Measurements from ENCODE around the gene CLASP2. TPM values are rescaled to one million over a fixed set of nuclear protein-coding genes. Genes with fewer than 3 reads are reported as not detected.
"Not testable (repeated sequence)": the region's sequence is repeated elsewhere in the genome, so short reads cannot be mapped to it uniquely, and the experiment has no call there.

The CLASP2 gene
- total RNA-seq, 1 donor, result 71.8 TPM

- Histone ChIP-seq H3K9me3 (ENCODE audit: low read depth, low read length) (no peaks in the 10 kb centered on the region), H3K4me1 (ENCODE audit: insufficient read depth, low read length) (peaks cover 20% of the 10 kb centered on the region), H3K27me3 (ENCODE audit: insufficient read depth, low read length) (no peaks in the 10 kb centered on the region), H3K4me3 (ENCODE audit: low read length) (peak overlapping the region; percentile 77)
Measured at GRCh38 chr3:33717616-33717865, 513 bp downstream of the CLASP2 start.

- Histone ChIP-seq H3K4me1 (ENCODE audit: insufficient read depth, low read length) (peaks cover 20% of the 10 kb centered on the region), H3K4me3 (ENCODE audit: low read length) (no peak overlapping the region), H3K27me3 (ENCODE audit: insufficient read depth, low read length) (no peaks in the 10 kb centered on the region), H3K9me3 (ENCODE audit: low read depth, low read length) (no peaks in the 10 kb centered on the region)
Measured at GRCh38 chr3:33716227-33716626, 1.8 kb downstream of the CLASP2 start.

- H3K27me3 ChIP-seq (ENCODE audit: insufficient read depth, low read length), result no peaks in the 10 kb centered on the region
- H3K4me1 ChIP-seq (ENCODE audit: insufficient read depth, low read length), result peaks cover 3% of the 10 kb centered on the region
- no peak overlapping the region for H3K4me3 ChIP-seq (ENCODE audit: low read length)
- H3K9me3 ChIP-seq (ENCODE audit: low read depth, low read length), result no peaks in the 10 kb centered on the region
Measured at GRCh38 chr3:33711100-33711499, 7.0 kb downstream of the CLASP2 start.

DNA sequence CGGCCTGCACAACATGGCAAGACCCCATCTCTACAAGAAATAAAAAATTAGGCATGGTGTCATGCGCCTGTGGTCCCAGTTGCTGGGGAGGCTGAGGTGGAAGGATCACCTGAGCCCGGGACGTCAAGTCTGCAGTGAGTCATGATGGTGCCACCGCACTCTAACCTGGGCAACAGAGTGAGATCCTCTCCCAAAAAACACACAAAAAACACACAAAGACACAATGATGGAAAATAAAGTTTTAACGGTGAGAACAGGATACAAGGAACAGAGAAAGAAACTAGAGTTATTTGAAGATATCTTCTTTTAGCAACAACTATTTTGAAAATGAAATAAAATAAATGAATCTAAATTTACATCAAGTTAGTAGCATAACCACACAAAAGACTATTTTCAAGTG is 12.0 kb downstream of the CLASP2 start:
- Histone ChIP-seq H3K4me1 (ENCODE audit: insufficient read depth, low read length) (no peaks in the 10 kb centered on the region), H3K27me3 (ENCODE audit: insufficient read depth, low read length) (no peaks in the 10 kb centered on the region), H3K9me3 (ENCODE audit: low read depth, low read length) (peaks cover 11% of the 10 kb centered on the region), H3K4me3 (ENCODE audit: low read length) (no peak overlapping the region)

DNA sequence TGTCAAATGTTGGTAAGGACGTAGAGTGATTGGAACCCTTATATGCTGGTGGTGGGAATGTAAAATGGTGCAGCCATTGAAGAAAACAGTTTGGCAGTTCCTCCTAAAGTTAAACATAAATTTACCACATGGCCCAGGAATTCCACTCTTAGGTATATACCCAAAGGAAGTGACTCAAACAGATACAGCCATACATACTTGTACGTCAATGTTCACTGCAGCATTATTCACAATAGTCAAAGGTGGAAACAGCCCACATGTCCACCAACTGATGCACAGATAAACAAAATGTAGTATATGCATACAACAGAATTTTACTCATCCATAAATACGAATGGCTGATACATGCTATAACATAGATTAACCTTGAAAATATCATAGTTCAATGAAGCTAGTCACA is 13.2 kb downstream of the CLASP2 start:
- H3K9me3 ChIP-seq (ENCODE audit: low read depth, low read length), result peaks cover 11% of the 10 kb centered on the region
- no peak overlapping the region for H3K4me3 ChIP-seq (ENCODE audit: low read length)
- H3K4me1 ChIP-seq (ENCODE audit: insufficient read depth, low read length), result no peaks in the 10 kb centered on the region
- no peaks in the 10 kb centered on the region for H3K27me3 ChIP-seq (ENCODE audit: insufficient read depth, low read length)

DNA sequence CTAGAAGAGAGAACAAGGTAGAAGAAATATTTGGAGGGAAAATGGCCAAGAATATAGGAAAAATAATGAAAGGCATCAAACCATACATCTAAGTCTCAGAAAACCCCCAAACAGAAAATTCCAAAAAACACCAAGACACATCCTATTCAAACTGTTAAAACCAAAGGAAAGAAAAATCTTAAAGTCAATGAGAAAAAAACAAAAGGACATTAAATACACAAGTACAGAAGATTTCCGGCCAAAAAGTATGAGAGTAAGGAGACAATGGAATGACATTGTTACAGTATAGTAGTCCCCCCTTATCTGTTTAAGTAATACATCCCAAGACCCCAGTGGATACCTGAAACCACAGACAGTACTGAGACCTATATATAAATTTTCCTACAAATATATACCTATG is 18.8 kb downstream of the CLASP2 start:
- Histone ChIP-seq H3K4me3 (ENCODE audit: low read length) (no peak overlapping the region), H3K4me1 (ENCODE audit: insufficient read depth, low read length) (no peaks in the 10 kb centered on the region), H3K9me3 (ENCODE audit: low read depth, low read length) (peaks cover 7% of the 10 kb centered on the region), H3K27me3 (ENCODE audit: insufficient read depth, low read length) (no peaks in the 10 kb centered on the region)

DNA sequence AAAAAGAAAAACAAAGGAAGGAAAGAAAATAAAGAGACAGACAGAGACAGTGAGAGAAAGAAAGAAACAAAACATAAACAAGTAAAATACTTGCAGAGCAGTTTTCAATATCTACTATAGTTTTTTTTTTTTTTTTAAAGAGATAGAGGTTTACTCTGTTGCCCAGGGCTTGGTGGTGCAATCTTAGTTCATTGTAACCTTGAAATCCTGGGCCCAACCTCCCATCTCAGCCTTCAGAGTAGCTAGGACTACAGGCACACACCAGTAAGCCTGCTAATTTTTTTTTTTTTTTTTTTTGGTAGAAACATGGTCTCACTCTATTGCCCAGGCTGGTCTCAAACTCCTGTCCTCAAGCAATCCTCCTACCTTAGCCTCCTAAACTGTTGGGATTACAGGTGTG is 23.1 kb downstream of the CLASP2 start:
- no peaks in the 10 kb centered on the region for H3K9me3 ChIP-seq (ENCODE audit: low read depth, low read length)
- H3K4me1 ChIP-seq (ENCODE audit: insufficient read depth, low read length), result no peaks in the 10 kb centered on the region
- H3K27me3 ChIP-seq (ENCODE audit: insufficient read depth, low read length), result no peaks in the 10 kb centered on the region
- no peak overlapping the region for H3K4me3 ChIP-seq (ENCODE audit: low read length)

- H3K27me3 ChIP-seq (ENCODE audit: insufficient read depth, low read length), result no peaks in the 10 kb centered on the region
- H3K4me3 ChIP-seq (ENCODE audit: low read length), result no peak overlapping the region
- H3K4me1 ChIP-seq (ENCODE audit: insufficient read depth, low read length), result no peaks in the 10 kb centered on the region
- H3K9me3 ChIP-seq (ENCODE audit: low read depth, low read length), result no peaks in the 10 kb centered on the region
Measured at GRCh38 chr3:33690341-33690740, 27.7 kb downstream of the CLASP2 start.

DNA sequence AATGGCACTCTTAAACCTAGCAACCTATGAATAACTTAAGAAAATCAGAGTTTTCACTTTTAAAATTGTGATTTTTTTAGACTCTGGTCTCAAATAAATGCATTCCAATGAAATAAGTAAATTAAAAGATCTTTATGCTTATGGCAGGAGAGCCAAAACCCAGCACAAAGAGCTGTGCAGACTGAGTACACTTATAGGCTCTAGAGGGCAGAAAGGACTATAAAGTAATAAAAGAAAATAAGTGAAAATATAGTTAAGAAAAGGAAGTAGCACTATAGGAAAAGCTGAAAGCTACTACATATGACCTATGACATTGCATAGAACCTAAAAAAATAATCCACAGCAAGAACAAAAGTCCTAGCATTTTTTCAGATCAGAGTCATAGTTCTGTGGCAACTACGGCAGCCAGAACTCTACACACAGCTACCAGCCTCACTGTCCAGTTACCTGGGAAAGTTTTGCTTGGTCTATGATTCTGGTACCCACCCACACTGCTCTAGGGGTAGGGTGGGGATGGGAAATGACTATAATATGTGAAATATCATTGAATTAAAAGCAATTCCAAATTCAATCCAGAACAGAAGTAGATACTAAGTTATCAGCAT is 30.5 kb downstream of the CLASP2 start:
- no peak overlapping the region for H3K4me3 ChIP-seq (ENCODE audit: low read length)
- H3K27me3 ChIP-seq (ENCODE audit: insufficient read depth, low read length), result no peaks in the 10 kb centered on the region
- no peaks in the 10 kb centered on the region for H3K9me3 ChIP-seq (ENCODE audit: low read depth, low read length)
- no peaks in the 10 kb centered on the region for H3K4me1 ChIP-seq (ENCODE audit: insufficient read depth, low read length)

DNA sequence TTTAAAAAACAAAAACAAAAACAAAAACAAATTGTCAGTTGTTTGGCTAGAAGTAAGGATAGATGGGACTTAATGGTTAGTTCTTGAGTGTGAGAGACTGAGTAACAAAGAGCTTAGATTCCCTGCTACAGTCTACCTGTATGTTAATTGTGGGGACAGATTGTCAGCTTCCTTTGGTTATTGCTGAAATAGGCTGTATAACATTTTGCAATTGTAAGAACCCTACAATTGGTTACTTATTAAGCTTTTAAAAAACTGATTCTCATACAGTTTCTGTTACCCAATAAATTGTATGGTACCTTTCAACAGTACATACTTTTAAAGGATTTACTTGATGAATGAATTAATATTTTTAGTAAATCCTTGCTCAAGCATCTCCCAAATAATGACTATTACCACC is 35.3 kb downstream of the CLASP2 start:
- Histone ChIP-seq H3K4me3 (ENCODE audit: low read length) (no peak overlapping the region), H3K9me3 (ENCODE audit: low read depth, low read length) (peaks cover 14% of the 10 kb centered on the region), H3K4me1 (ENCODE audit: insufficient read depth, low read length) (no peaks in the 10 kb centered on the region), H3K27me3 (ENCODE audit: insufficient read depth, low read length) (no peaks in the 10 kb centered on the region)

DNA sequence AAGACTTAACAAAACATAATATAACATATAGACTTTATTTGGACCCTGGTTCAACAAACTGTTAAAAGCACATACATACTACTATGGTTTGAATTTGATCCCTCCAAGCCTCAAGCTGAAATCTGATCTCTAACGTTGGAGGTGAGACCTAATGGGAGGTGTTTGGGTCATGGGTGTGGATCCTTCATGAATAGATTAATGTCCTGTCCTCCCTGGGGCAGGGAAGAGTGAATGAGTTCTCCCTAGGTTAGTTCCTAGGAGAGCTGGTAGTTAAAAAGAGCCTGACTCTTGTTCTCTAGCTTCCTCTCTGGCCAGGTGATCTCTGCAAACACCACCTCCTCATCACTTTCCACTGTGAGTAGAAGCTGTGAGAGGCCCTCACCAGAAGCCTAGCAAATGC is 36.4 kb downstream of the CLASP2 start:
- Histone ChIP-seq H3K27me3 (ENCODE audit: insufficient read depth, low read length) (no peaks in the 10 kb centered on the region), H3K4me1 (ENCODE audit: insufficient read depth, low read length) (no peaks in the 10 kb centered on the region)

DNA sequence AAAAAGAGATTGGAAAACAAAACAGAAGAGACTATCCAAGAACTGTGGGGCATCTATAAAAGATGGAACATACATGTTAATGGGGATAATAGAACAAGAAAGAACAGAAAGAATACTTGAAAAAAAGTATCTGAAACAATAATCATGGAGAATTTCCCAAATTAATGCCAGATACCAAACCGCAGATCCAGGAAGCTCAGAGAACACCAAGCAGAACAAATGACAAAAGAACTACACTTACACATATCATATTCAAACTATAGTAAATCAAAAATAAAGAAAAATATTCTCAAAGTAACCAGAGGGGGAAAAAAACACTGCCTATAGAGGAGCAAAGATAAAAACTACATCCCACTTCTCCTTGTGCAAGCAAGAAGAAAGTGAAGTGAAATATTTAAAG is 40.0 kb downstream of the CLASP2 start:
- H3K4me3 ChIP-seq (ENCODE audit: low read length), result no peak overlapping the region
- no peaks in the 10 kb centered on the region for H3K4me1 ChIP-seq (ENCODE audit: insufficient read depth, low read length)
- no peaks in the 10 kb centered on the region for H3K27me3 ChIP-seq (ENCODE audit: insufficient read depth, low read length)
- H3K9me3 ChIP-seq (ENCODE audit: low read depth, low read length), result peaks cover 14% of the 10 kb centered on the region

More for the DNA sequence above, 36.4 kb downstream of the CLASP2 start:
- Histone ChIP-seq H3K9me3 (ENCODE audit: low read depth, low read length) (peaks cover 14% of the 10 kb centered on the region), H3K4me3 (ENCODE audit: low read length) (no peak overlapping the region)

DNA sequence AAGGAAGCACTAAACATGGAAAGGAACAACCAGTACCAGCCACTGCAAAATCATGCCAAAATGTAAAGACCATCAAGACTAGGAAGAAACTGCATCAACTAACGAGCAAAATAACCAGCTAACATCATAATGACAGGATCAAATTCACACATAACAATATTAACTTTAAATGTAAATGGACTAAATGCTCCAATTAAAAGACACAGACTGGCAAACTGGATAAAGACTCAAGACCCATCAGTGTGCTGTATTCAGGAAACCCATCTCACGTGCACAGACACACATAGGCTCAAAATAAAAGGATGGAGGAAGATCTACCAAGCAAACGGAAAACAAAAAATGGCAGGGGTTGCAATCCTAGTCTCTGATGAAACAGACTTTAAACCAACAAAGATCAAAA is 44.6 kb downstream of the CLASP2 start:
- not testable (repeated sequence) for H3K9me3 ChIP-seq (ENCODE audit: low read depth, low read length); H3K4me3 ChIP-seq (ENCODE audit: low read length); H3K27me3 ChIP-seq (ENCODE audit: insufficient read depth, low read length); H3K4me1 ChIP-seq (ENCODE audit: insufficient read depth, low read length)

DNA sequence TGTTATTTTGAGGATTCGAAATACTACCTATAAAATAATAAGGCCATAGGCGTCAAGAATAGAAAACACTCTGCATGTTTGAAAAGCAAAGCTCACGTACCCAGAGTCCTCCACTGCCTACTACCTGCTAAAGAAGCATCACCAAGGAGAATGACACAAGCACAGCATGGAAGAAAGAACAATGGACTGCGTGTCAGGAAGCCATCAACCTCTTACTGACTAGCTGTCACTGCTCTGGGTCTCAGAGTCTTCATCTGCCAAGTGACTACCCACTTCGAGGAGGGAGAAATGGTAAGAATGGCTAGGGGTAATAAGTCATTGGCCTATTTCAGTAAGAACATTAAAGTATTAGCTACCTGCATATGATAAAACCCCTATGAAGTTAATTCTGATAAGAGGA is 49.4 kb downstream of the CLASP2 start:
- H3K4me3 ChIP-seq (ENCODE audit: low read length), result no peak overlapping the region
- H3K9me3 ChIP-seq (ENCODE audit: low read depth, low read length), result no peaks in the 10 kb centered on the region
- H3K4me1 ChIP-seq (ENCODE audit: insufficient read depth, low read length), result peaks cover 10% of the 10 kb centered on the region
- H3K27me3 ChIP-seq (ENCODE audit: insufficient read depth, low read length), result no peaks in the 10 kb centered on the region

DNA sequence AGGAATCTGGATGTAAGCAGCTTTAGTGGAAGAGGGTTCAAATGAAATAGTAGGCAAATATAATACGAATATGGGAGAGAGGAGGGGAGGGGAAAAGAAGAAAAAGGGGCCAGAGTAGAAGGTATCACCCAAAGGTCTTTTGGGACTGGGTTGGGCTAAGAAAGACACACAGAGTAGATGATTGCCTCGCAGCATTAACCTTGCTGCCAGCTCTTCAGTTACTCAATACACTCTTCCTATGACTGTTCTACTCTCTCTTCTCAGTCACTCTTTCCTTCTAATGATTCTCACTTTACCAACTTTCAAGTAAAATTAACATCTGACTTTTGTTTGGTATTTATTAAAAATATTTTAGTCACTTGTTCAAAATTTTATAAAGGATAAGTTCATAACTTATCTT is 52.8 kb downstream of the CLASP2 start:
- Histone ChIP-seq H3K27me3 (ENCODE audit: insufficient read depth, low read length) (no peaks in the 10 kb centered on the region), H3K4me3 (ENCODE audit: low read length) (no peak overlapping the region), H3K9me3 (ENCODE audit: low read depth, low read length) (no peaks in the 10 kb centered on the region)

GRCh38 chr3:33664195-33664594 is 53.9 kb downstream of the CLASP2 start:
- no peaks in the 10 kb centered on the region for H3K9me3 ChIP-seq (ENCODE audit: low read depth, low read length)
- no peak overlapping the region for H3K4me3 ChIP-seq (ENCODE audit: low read length)
- peaks cover 19% of the 10 kb centered on the region for H3K4me1 ChIP-seq (ENCODE audit: insufficient read depth, low read length)
- H3K27me3 ChIP-seq (ENCODE audit: insufficient read depth, low read length), result no peaks in the 10 kb centered on the region

More for the DNA sequence above, 52.8 kb downstream of the CLASP2 start:
- H3K4me1 ChIP-seq (ENCODE audit: insufficient read depth, low read length), result peaks cover 10% of the 10 kb centered on the region

DNA sequence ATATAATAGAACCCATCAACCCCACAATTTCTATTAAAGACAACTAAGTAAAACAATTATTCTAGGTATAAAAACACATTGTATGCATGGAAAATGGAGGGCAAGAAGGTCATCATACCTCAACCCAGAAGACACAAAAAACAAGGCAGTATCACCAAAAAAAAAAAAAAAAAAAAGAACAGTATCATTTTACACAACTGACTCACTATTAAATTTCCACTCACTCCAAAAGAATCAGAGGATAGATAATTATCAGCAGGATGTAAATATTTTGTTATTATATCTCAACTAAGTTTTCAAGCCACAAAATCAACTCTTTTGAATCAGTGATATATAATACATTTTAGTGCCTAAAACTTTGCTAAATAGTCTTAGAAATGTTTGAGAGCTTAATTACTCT is 55.0 kb downstream of the CLASP2 start:
- H3K9me3 ChIP-seq (ENCODE audit: low read depth, low read length), result no peaks in the 10 kb centered on the region
- H3K27me3 ChIP-seq (ENCODE audit: insufficient read depth, low read length), result no peaks in the 10 kb centered on the region
- no peak overlapping the region for H3K4me3 ChIP-seq (ENCODE audit: low read length)
- H3K4me1 ChIP-seq (ENCODE audit: insufficient read depth, low read length), result peaks cover 28% of the 10 kb centered on the region

All from mononuclear cell (primary cell).